OCI-LY1 (cell line): ENCODE measurements around the gene C14orf180.

Experiments
- CTCF ChIP-seq: fragments of 200-600 bp; sonication (generic), shearing (Covaris generic); IDR thresholded peaks from 2 replicates; pipeline ENCODE4 v1.5.1; 2017; ENCODE audit warnings: mild to moderate bottlenecking, antibody characterized with exemption, low read length, moderate library complexity, mixed read lengths
- EZH2 ChIP-seq: fragments of 200-600 bp; sonication (generic), shearing (Covaris generic); IDR thresholded peaks from 2 replicates; pipeline ENCODE4 v1.8.0; 2017; ENCODE audit warnings: borderline replicate concordance, mixed run types, mild to moderate bottlenecking, antibody characterized with exemption, low read length, moderate library complexity, mixed read lengths

GRCh38 chr14:104590240-104590965 lies 10.8 kb downstream of the C14orf180 start:
- no peak for TF ChIP-seq CTCF
- TF ChIP-seq EZH2, result no peak
